Measurements from ENCODE around the gene KCNH8.

DNA sequence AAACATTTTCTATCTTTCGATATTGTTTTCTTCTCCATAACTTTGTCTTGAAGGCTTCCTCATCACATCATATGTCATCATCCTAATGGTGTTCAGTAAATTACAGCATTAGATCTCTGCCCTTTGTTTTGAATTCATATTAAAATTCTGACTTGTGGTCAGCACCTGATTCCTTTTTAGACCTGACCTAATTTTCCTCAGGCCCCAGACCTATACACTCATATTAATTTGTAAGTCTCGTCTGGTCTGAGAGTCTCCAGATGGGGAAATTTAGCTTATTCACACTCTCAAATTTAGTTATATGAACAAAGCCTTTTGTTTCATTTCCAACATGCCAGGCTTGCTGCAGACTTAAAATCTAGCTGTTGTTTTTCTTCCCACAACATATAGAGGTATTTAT, 248.4 kb downstream of the KCNH8 start:
- TF ChIP-seq GATA2 (IDR thresholded peaks at IDR 0.05; ENCODE audit: low read depth, low read length) (no peak), GATA3 (IDR thresholded peaks at IDR 0.05; ENCODE audit: low read depth, low read length) (no peak)

Measured in SH-SY5Y (cell line).